Adrenal gland (tissue), 12 donors: ENCODE results near the gene AGPS. TPM values are rescaled to one million over a fixed set of nuclear protein-coding genes. Genes with fewer than 3 reads are reported as not detected.

Source experiments
- DNase-seq, 7 donors: peaks; one replicate each; pipeline ENCODE4 v3.0.0-alpha.2; 2019 to 2020
- H3K27ac ChIP-seq, 5 donors: fragments of 200-600 bp; sonication (generic) in 4 of 5; 1 replicate in 3 of 5; 2 replicates in 2 of 5; pipeline versions ENCODE4 v1.5.1 to v1.8.0; 2016 to 2020; ENCODE audit warnings: mild to moderate bottlenecking in 1 of 5
- H3K27me3 ChIP-seq: fragments of 200-600 bp; 2 replicates; pipeline ENCODE4 v1.8.0; 2021
- H3K36me3 ChIP-seq, 2 donors: fragments of 200-600 bp; replicated peaks in 1 of 2; 1 replicate in 1 of 2; 2 replicates in 1 of 2; pipeline versions ENCODE4 v1.5.1 to v1.8.0; 2018 to 2022
- H3K4me1 ChIP-seq, 2 donors: fragments of 200-600 bp; replicated peaks in 1 of 2; 1 replicate in 1 of 2; 2 replicates in 1 of 2; pipeline versions ENCODE4 v1.5.1 to v1.8.0; 2018 to 2021
- H3K4me3 ChIP-seq, 4 donors: fragments of 200-600 bp; sonication (generic) in 3 of 4; one replicate each; pipeline ENCODE4 v1.5.1; 2016 to 2018
- H3K9me3 ChIP-seq, 3 donors: fragments of 200-600 bp; sonication (generic) in 1 of 3; replicated peaks in 1 of 3; 1 replicate in 2 of 3; 2 replicates in 1 of 3; pipeline versions ENCODE4 v1.5.1 to v1.8.0; 2016 to 2021
- CTCF ChIP-seq, 6 experiments: fragments of 450-650 bp in 4 of 6; fragments of 200-600 bp in 2 of 6; sonication (generic) in 1 of 6; IDR thresholded peaks; 1 replicate in 5 of 6; 2 replicates in 1 of 6; pipeline versions ENCODE4 v1.5.1 to v1.8.0; 2016 to 2021; ENCODE audit warnings: antibody characterized with exemption in 6 of 6, mild to moderate bottlenecking in 2 of 6, moderate library complexity in 1 of 6
- POLR2A ChIP-seq, 2 donors: fragments of 450-650 bp; IDR thresholded peaks; one replicate each; pipeline ENCODE4 v1.6.1; 2017; ENCODE audit warnings: antibody characterized with exemption in 2 of 2, mild to moderate bottlenecking in 2 of 2, moderate library complexity in 1 of 2
- WGBS, 4 donors: extraction: QIAGEN DNeasy Blood & Tissue Kit in 2 of 4; methylation state at CpG; one replicate each; pipeline versions ENCODE4 v1.1.5 to v1.1.7; 2013 to 2017; 5-methylcytosine and 5-hydroxymethylcytosine counted together
- intact Hi-C, 2 donors: fragments of 100-400 bp; cut with DNase I; formaldehyde crosslinking; loops; one replicate each; pipeline versions ENCODE4 v1.14.1 to v1.15.0; 2022 to 2023
- polyA plus RNA-seq, 3 donors: library from polyadenylated mRNA; stranded (reverse); fragments of 200-250 nt in 2 of 3; fragments of 350-450 nt in 1 of 3; fragmentation: Illumina TruSeq in 1 of 3; extraction: RNeasy Lipid Tissue Mini Kit (QIAGEN cat#74804) in 1 of 3; gene quantifications; one replicate each; pipeline ENCODE4 v1.2.3, GENCODE V29; 2013 to 2014
- total RNA-seq, 9 donors: library from RNA; depleted of rRNA in 4 of 9; stranded (reverse); fragments of >200 nt in 4 of 9; fragments of 120-200 nt in 1 of 9; fragmentation: NEBNext Ultra II Directional in 1 of 9; extraction: Animal tissue kit (Norgen Biotek cat#: 25700) in 1 of 9; gene quantifications; one replicate each; pipeline versions ENCODE4 v1.1.0 to v1.2.4, GENCODE V29; 2013 to 2023
- donor health status: healthy with polysubstance abuse.
- donor health status: Bipolar disorder and iron deficiency.
- donor health status: DM: yes; HTN: yes; CAD: no.
- donor health status: DM: no; HTN: no; CAD: no.
- donor health status: DM: no; HTN: no; CAD: no.
- donor health status: DM: yes; HTN: yes; CAD: no.

Gene AGPS
- total and polyA plus RNA-seq, 12 donors, result 3.8 to 43.1 (median 32.8) TPM

- Histone ChIP-seq H3K27ac (no peak overlapping the region), H3K27me3 (no peaks in the 10 kb centered on the region), H3K9me3 (no peaks in the 10 kb centered on the region), H3K4me3 (no peak overlapping the region), H3K4me1 (no peaks in the 10 kb centered on the region), H3K36me3 (peaks cover 0 to 4% of the 10 kb centered on the region in 2 donors)
- TF ChIP-seq POLR2A (IDR thresholded peaks at IDR 0.05) (no peak), CTCF (IDR thresholded peaks at IDR 0.05) (no peak)
- intact Hi-C loops, result no loop called here
- DNase-seq, result no peak
These were observed 127.1 kb downstream of the AGPS start for GRCh38 chr2:177519534-177520115.

GRCh38 chr2:177520324-177520723 lies 127.8 kb downstream of the AGPS start:
- H3K9me3 ChIP-seq, result no peaks in the 10 kb centered on the region
- no peaks in the 10 kb centered on the region for H3K4me1 ChIP-seq
- intact Hi-C loops, result no loop called here
- no peaks in the 10 kb centered on the region for H3K27me3 ChIP-seq
- no peak for DNase-seq
- 95 to 97% (median 96%) methylated on average over 2 of the region's 2 CpGs for WGBS, 4 donors
- H3K4me3 ChIP-seq, result no peak overlapping the region
- H3K27ac ChIP-seq, result no peak overlapping the region
- H3K36me3 ChIP-seq, result no peaks in the 10 kb centered on the region
- TF ChIP-seq POLR2A (IDR thresholded peaks at IDR 0.05) (no peak), CTCF (IDR thresholded peaks at IDR 0.05) (no peak)

- Histone ChIP-seq H3K36me3 (no peaks in the 10 kb centered on the region), H3K27me3 (no peaks in the 10 kb centered on the region), H3K4me1 (no peaks in the 10 kb centered on the region), H3K4me3 (no peak overlapping the region), H3K9me3 (no peaks in the 10 kb centered on the region), H3K27ac (no peak overlapping the region)
- WGBS, 4 donors, result 82 to 87% (median 83%) methylated on average over 3 of the region's 3 CpGs
- intact Hi-C loops, result no loop called here
- DNase-seq, result no peak
- no peak for TF ChIP-seq CTCF (IDR thresholded peaks at IDR 0.05)
- no peak for TF ChIP-seq POLR2A (IDR thresholded peaks at IDR 0.05)
These were observed 131.2 kb downstream of the AGPS start for GRCh38 chr2:177523781-177524180.

GRCh38 chr2:177525351-177525924 lies 132.9 kb downstream of the AGPS start:
- no peaks in the 10 kb centered on the region for H3K9me3 ChIP-seq
- no peaks in the 10 kb centered on the region for H3K27me3 ChIP-seq
- H3K4me1 ChIP-seq, result peaks cover 0 to 3% of the 10 kb centered on the region in 2 donors
- WGBS, 4 donors, result 80 to 89% (median 87%) methylated on average over 3 of the region's 3 CpGs
- intact Hi-C loops, result no loop called here
- DNase-seq, result no peak
- no peak overlapping the region for H3K4me3 ChIP-seq
- H3K36me3 ChIP-seq, result no peaks in the 10 kb centered on the region
- no peak overlapping the region for H3K27ac ChIP-seq
- TF ChIP-seq POLR2A (IDR thresholded peaks at IDR 0.05), result no peak
- TF ChIP-seq CTCF (IDR thresholded peaks at IDR 0.05), result no peak
